Bronchial epithelial cell (primary cell): ENCODE results near the gene UTP11. TPM values are rescaled to one million over a fixed set of nuclear protein-coding genes. Genes with fewer than 3 reads are reported as not detected.
A peak's percentile ranks its signal among the peaks of the same experiment; 100 is the strongest.

Experiments used
- DNase-seq: peaks from one replicate; pipeline ENCODE4 v3.0.0-alpha.2; 2010; ENCODE audit warnings: low read depth
- FAIRE-seq: peaks from 2 replicates; lab custom pipeline; 2011; peaks lifted over from hg19 to GRCh38; lab: Jason Lieb, UNC
- H3K27me3 ChIP-seq: 2 replicates; pipeline ENCODE4 v1.5.1; 2011; ENCODE audit warnings: low read length; ENCODE audit not compliant: control insufficient read depth, insufficient read depth
- H3K36me3 ChIP-seq: 2 replicates; pipeline ENCODE4 v1.5.1; 2011; ENCODE audit warnings: low read length; ENCODE audit not compliant: control insufficient read depth, insufficient read depth
- H3K4me3 ChIP-seq: 2 replicates; pipeline ENCODE4 v1.5.1; 2011; ENCODE audit warnings: mild to moderate bottlenecking, low read depth, low read length, control low read depth
- CTCF ChIP-seq: IDR thresholded peaks from 2 replicates; pipeline ENCODE4 v1.5.1; 2011; ENCODE audit warnings: mild to moderate bottlenecking, moderate library complexity, low read length, control low read depth, inconsistent platforms; ENCODE audit not compliant: insufficient read depth, severe bottlenecking
- total RNA-seq: library from RNA; depleted of rRNA; stranded (reverse); fragments of >200 nt; gene quantifications from 2 replicates; pipeline ENCODE4 v1.2.1, GENCODE V29; 2014

The UTP11 gene
- total RNA-seq, 1 donor from 2014 or later = 20.5 TPM

DNA sequence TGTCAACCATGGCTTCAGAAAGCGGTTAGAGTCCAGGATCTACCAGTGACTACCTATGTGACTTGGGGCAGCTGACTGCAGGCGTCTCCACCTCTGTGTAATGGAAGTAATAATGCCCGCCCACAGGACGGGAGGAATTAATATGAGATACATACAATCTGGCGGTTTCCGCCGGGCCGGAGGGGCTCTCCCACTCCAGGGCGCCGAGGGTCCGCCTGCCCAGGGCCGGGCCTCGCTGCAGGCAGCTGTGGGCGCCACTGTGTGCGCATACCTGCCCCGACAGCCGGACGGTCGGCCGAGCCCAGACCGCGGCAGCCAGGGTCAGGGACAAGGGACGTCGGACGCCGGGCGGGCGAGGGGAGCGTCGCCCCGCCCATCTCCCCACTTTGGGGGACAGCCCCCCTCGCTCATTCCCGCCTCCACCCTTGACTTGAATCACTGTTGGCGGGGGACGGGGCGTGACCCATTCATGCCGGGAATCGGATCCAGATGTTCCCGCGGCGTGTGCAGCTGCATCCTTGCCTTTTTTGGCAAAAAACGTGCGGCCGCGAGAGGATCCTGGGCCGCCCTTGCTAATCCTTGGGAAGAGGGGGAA, 16.7 kb upstream of the UTP11 start:
- DNase-seq (peak; percentile 26), FAIRE-seq (no peak)
- no peak for TF ChIP-seq CTCF
- H3K4me3 ChIP-seq = peak overlapping the region; percentile 42
- peaks cover 1% of the 10 kb centered on the region for H3K36me3 ChIP-seq
- no peaks in the 10 kb centered on the region for H3K27me3 ChIP-seq

- Histone ChIP-seq H3K4me3 (no peak overlapping the region), H3K36me3 (peaks cover 1% of the 10 kb centered on the region), H3K27me3 (no peaks in the 10 kb centered on the region)
- DNase-seq = no peak
- FAIRE-seq = no peak
- no peak for TF ChIP-seq CTCF
Measured at GRCh38 chr1:37997256-37998088, 15.1 kb upstream of the UTP11 start.

DNA sequence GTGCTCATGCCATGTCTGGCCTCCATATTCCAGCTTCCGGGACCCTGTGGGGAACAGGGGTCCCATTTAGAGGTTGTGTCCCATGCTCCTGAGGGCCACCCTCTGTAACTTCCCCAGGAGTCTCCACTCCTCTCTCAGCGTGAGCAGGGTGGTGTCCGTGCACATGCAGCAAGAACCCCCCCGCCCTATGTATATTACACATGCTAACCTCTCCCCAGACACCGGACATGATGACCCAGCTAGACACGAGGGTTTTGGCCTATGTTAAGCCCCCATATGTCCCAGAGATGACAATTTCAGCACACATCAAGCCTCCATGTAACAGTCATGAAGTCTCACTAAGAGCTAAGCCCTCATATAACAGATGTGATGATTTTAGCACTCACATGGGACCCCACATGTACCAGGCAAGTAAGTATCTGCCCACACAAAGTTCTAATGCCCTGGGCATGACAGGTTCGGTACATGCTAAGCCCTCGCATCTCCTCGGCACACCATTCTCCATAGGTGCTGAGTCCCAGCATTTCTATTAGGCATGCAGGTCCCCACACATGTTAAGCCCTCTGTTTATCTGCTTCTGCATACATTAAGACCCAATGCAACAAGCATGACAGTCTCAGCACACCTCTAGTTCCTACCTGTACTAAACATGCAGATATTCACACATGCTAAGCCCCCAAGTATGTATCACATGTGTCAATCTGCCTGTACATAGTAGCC, 14.3 kb upstream of the UTP11 start:
- Histone ChIP-seq H3K27me3 (no peaks in the 10 kb centered on the region), H3K4me3 (no peak overlapping the region), H3K36me3 (peaks cover 1% of the 10 kb centered on the region)
- no peak for TF ChIP-seq CTCF
- FAIRE-seq (peak; percentile 7), DNase-seq (no peak)

DNA sequence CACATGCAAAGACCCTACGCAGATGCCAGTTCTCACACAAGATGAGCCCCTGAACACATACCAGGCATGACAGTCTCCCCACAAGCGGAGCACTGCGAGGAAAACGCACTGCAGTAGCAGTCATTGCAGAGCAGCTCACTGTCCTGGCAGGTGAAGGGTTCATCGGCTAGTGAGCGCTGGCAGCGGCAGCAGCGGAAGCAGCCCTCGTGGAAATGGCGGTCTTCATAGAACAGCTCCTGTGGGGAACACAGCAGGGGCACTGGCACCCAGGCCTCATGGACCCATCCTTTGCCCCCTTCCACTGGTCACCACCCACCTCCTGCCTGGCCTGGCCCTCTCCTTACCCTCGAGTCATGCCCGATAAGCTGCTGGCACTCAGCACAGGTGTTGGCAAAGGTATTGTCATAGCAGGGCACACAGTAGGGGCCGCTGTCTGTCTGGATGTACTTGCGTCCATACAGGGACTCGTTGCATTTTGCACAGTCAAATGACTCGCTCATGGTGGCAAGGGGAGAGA, 13.6 kb upstream of the UTP11 start:
- TF ChIP-seq CTCF = no peak
- Histone ChIP-seq H3K4me3 (no peak overlapping the region), H3K36me3 (peaks cover 1% of the 10 kb centered on the region), H3K27me3 (no peaks in the 10 kb centered on the region)
- no peak for DNase-seq
- no peak for FAIRE-seq

DNA sequence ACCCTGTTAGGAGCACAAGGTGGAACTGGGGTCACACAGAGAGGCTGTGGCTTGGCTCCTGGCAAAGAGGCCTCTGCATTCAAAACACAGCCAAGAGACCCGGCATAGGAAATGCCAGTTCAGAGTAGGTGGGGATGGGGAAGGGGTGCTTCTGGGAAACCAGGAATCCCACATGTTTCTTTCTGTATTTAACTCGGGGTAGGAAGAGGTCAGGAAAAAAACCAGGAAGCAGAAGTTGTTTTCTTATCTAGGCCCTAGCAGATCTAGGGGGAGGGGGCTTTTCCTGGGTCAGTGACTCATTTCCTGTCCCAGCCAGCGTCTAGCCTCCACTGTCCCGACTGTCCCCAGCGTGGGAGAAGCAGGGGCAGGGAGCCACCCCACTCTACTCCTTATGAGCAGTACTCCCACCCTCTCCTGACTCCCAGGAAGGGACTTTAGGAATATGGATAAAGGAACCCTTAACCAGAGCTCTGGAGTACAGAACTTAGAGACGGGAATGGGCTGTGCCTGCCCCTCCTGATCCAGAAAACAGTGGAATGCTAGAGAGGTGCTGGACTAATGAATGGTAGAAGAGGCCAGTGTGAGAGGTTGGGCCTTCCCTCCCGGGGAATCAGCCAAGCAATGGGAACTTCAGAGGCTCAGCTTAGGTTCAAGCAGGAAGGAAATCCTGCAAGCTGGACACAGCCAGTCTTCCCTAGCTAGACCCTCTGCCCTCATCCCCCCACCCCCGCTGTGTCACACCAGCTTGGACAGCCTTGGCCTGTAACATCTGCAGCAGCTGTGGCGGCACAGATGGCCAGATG, 12.9 kb upstream of the UTP11 start:
- FAIRE-seq (no peak), DNase-seq (peak; percentile 38)
- Histone ChIP-seq H3K27me3 (no peaks in the 10 kb centered on the region), H3K4me3 (no peak overlapping the region), H3K36me3 (peaks cover 1% of the 10 kb centered on the region)
- TF ChIP-seq CTCF = no peak
